Esophagus muscularis mucosa (tissue), 4 donors: ENCODE results near the gene TAS1R2. TPM values are rescaled to one million over a fixed set of nuclear protein-coding genes. Genes with fewer than 3 reads are reported as not detected.

Experiments used
- DNase-seq: peaks from one replicate; pipeline ENCODE4 v3.0.0-alpha.2; 2017; ENCODE audit errors: extremely low spot score
- H3K27ac ChIP-seq, 4 donors: fragments of 200-600 bp; sonication (generic); replicated peaks in 1 of 4; 1 replicate in 3 of 4; 2 replicates in 1 of 4; pipeline ENCODE4 v1.5.1; 2016 to 2019; ENCODE audit warnings: mild to moderate bottlenecking in 1 of 4
- H3K27me3 ChIP-seq, 4 donors: fragments of 200-600 bp; sonication (generic); one replicate each; pipeline versions ENCODE4 v1.5.1 to v1.6.0; 2016 to 2019
- H3K36me3 ChIP-seq, 4 donors: fragments of 200-600 bp; sonication (generic); one replicate each; pipeline ENCODE4 v1.5.1; 2016 to 2019
- H3K4me1 ChIP-seq, 4 donors: fragments of 200-600 bp; sonication (generic); one replicate each; pipeline ENCODE4 v1.5.1; 2016 to 2019
- H3K4me3 ChIP-seq, 4 donors: fragments of 200-600 bp; sonication (generic); 1 replicate in 2 of 4; 2 replicates in 2 of 4; pipeline ENCODE4 v1.5.1; 2016 to 2019; ENCODE audit warnings: mild to moderate bottlenecking in 4 of 4, moderate library complexity in 1 of 4
- H3K9me3 ChIP-seq, 4 donors: fragments of 200-600 bp; sonication (generic); 1 replicate in 3 of 4; 2 replicates in 1 of 4; pipeline ENCODE4 v1.5.1; 2016 to 2019
- EP300 ChIP-seq: sonication (generic); formaldehyde crosslinking; IDR thresholded peaks from one replicate; pipeline ENCODE4 v1.6.1; 2017; ENCODE audit warnings: antibody characterized with exemption
- POLR2A ChIP-seq: fragments of 450-650 bp; IDR thresholded peaks from one replicate; pipeline ENCODE4 v1.6.1; 2017; ENCODE audit warnings: antibody characterized with exemption, moderate library complexity, mild to moderate bottlenecking, low read depth
- POLR2AphosphoS5 ChIP-seq, 2 donors: sonication (generic); formaldehyde crosslinking; IDR thresholded peaks; one replicate each; pipeline ENCODE4 v1.6.1; 2017; ENCODE audit warnings: antibody characterized with exemption in 2 of 2
- WGBS: methylation state at CpG from one replicate; pipeline ENCODE4 v1.1.5; 2018; 5-methylcytosine and 5-hydroxymethylcytosine counted together
- intact Hi-C: fragments of 100-400 bp; cut with DNase I; formaldehyde crosslinking; loops from one replicate; pipeline ENCODE4 v1.15.1; 2023
- small RNA-seq, 3 donors: library from RNA; depleted of rRNA; stranded (forward); fragments of <200 nt; gene quantifications; one replicate each; pipeline ENCODE3, GENCODE V24; 2016
- total RNA-seq, 4 donors: library from RNA; depleted of rRNA; stranded (reverse); fragments of >200 nt; gene quantifications; one replicate each; pipeline versions ENCODE4 v1.1.0 to v1.2.1, GENCODE V29; 2016
- TF ChIP-seq, protein P1 (sequence below), 3 experiments: fragments of 200-600 bp in 2 of 3; fragments of 450-650 bp in 1 of 3; sonication (generic) in 2 of 3; IDR thresholded peaks; one replicate each; pipeline ENCODE4 v1.5.1; 2017 to 2019; ENCODE audit warnings: antibody characterized with exemption in 3 of 3, mild to moderate bottlenecking in 2 of 3, moderate library complexity in 1 of 3

TAS1R2 gene
- total RNA-seq, 4 donors from 2014 or later: not detected

DNA sequence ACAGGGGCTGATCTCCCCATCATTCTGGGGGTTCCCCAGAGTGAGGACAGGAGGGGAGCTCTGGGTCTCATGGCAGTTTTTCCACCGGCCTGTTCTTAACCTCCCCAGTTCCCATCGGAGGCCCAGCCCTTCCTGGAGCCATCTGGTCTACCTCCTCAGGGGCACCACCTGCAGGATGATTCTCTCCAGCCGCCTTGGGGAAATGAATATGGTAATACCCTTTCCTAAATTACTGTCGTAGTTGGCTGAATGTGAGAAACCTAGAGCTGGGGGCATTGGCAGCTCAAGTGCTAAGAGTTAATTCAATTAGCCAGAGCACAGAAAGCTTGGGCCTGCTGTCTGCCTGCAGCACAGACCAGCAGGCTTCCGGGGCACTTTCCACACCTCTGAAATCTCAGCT is 64.9 kb downstream of the TAS1R2 start:
- H3K27ac ChIP-seq: no peak overlapping the region
- WGBS: 50% methylated on average over 5 of the region's 5 CpGs
- no peak for DNase-seq
- H3K27me3 ChIP-seq: peaks cover 0 to 74% (median 0%) of the 10 kb centered on the region in 4 donors
- no peaks in the 10 kb centered on the region for H3K4me1 ChIP-seq
- H3K36me3 ChIP-seq: no peaks in the 10 kb centered on the region
- intact Hi-C loops: no loop called here
- H3K9me3 ChIP-seq: peaks cover 0 to 12% (median 7%) of the 10 kb centered on the region in 4 donors
- TF ChIP-seq EP300: no peak
- no peak for TF ChIP-seq POLR2A
- no peak for TF ChIP-seq POLR2AphosphoS5 (IDR thresholded peaks at IDR 0.05)
- TF ChIP-seq, protein P1, sequence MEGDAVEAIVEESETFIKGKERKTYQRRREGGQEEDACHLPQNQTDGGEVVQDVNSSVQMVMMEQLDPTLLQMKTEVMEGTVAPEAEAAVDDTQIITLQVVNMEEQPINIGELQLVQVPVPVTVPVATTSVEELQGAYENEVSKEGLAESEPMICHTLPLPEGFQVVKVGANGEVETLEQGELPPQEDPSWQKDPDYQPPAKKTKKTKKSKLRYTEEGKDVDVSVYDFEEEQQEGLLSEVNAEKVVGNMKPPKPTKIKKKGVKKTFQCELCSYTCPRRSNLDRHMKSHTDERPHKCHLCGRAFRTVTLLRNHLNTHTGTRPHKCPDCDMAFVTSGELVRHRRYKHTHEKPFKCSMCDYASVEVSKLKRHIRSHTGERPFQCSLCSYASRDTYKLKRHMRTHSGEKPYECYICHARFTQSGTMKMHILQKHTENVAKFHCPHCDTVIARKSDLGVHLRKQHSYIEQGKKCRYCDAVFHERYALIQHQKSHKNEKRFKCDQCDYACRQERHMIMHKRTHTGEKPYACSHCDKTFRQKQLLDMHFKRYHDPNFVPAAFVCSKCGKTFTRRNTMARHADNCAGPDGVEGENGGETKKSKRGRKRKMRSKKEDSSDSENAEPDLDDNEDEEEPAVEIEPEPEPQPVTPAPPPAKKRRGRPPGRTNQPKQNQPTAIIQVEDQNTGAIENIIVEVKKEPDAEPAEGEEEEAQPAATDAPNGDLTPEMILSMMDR (IDR thresholded peaks at IDR 0.05): no peak
- H3K4me3 ChIP-seq: no peak overlapping the region

DNA sequence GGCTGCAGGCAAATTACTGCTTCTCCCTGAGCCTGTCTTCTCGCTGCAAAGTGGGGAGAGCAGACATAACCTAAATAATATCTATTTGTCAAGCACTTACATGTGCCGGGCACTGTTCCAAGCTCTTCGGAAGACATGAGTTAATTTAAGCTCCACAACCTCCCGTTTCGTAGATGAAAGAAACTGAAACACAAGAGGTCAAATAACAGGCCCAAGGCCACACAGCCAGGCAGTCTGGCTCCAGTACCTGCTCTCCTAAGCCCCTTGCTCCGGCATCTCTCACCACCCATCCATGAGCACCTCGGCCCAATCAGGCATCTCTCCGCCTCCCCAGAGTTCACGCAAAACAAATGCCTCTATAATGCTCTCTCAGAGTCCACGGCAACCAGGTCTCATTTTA is 65.4 kb downstream of the TAS1R2 start:
- TF ChIP-seq POLR2A (no peak), EP300 (no peak), POLR2AphosphoS5 (IDR thresholded peaks at IDR 0.05) (no peak)
- TF ChIP-seq, protein P1 (IDR thresholded peaks at IDR 0.05): no peak
- intact Hi-C loops: no loop called here
- Histone ChIP-seq H3K27ac (no peak overlapping the region), H3K4me1 (no peaks in the 10 kb centered on the region), H3K4me3 (no peak overlapping the region), H3K27me3 (peaks cover 0 to 73% (median 0%) of the 10 kb centered on the region in 4 donors), H3K36me3 (no peaks in the 10 kb centered on the region), H3K9me3 (peaks cover 0 to 12% (median 7%) of the 10 kb centered on the region in 4 donors)
- DNase-seq: no peak
- WGBS: 44% methylated on average over 10 of the region's 10 CpGs

DNA sequence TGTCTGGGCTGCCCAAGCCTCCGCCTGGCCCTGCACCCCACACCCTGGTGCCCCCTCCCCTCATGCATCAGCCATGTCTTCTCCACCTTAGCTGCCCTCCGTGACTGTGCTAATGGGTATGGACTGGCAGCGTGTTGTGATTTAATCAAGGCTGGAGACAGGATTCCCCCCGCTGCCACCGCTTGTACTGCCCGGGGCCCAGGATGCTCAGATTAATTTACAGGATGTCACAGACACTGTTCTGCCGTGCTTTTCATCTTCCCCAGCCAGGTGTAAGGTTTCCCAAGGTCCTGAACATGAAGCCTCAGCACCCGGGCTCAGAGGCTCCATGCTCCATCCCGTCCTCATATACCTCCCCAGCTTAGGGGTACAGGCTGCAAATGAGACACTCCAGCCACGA is 66.3 kb downstream of the TAS1R2 start:
- no peaks in the 10 kb centered on the region for H3K4me1 ChIP-seq
- DNase-seq: no peak
- peaks cover 0 to 69% (median 0%) of the 10 kb centered on the region in 4 donors for H3K27me3 ChIP-seq
- no peak overlapping the region for H3K4me3 ChIP-seq
- H3K27ac ChIP-seq: no peak overlapping the region
- H3K9me3 ChIP-seq: peaks cover 0 to 12% (median 7%) of the 10 kb centered on the region in 4 donors
- intact Hi-C loops: no loop called here
- TF ChIP-seq POLR2A (no peak), EP300 (no peak), POLR2AphosphoS5 (IDR thresholded peaks at IDR 0.05) (no peak)
- TF ChIP-seq, protein P1 (IDR thresholded peaks at IDR 0.05): no peak
- H3K36me3 ChIP-seq: no peaks in the 10 kb centered on the region
- 74% methylated on average over 10 of the region's 10 CpGs for WGBS

DNA sequence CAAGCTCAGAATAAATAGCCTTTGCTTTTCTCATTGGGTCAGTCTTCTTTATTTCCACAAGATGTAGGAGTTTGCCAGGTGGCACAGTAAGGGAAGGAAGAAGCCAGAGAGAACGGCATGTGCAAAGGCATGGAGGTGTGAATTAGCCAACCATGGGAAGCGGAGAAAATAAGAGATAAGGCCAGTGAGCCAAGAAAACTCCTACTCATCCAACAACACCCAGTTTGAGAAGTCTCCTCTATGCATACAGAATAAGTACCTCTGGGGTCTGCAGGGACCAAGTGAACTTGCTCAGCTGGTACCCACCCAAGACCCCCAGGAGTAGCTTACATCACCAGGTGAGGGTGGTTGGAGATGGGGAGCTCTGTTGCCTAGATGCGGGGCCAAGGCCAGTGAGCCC is 66.7 kb downstream of the TAS1R2 start:
- H3K9me3 ChIP-seq: peaks cover 0 to 12% (median 7%) of the 10 kb centered on the region in 4 donors
- 100% methylated on average over 3 of the region's 3 CpGs for WGBS
- peaks cover 0 to 71% (median 0%) of the 10 kb centered on the region in 4 donors for H3K27me3 ChIP-seq
- no peak overlapping the region for H3K27ac ChIP-seq
- TF ChIP-seq, protein P1 (IDR thresholded peaks at IDR 0.05): no peak
- no peak for TF ChIP-seq POLR2AphosphoS5 (IDR thresholded peaks at IDR 0.05)
- no peak for TF ChIP-seq POLR2A
- TF ChIP-seq EP300: no peak
- H3K36me3 ChIP-seq: no peaks in the 10 kb centered on the region
- no peak for DNase-seq
- intact Hi-C loops: no loop called here
- H3K4me3 ChIP-seq: no peak overlapping the region
- no peaks in the 10 kb centered on the region for H3K4me1 ChIP-seq

Small RNA genes lying within 50 kb of the gene (small RNA-seq; reads per million reads assigned to genes)
- gene MIR1290 (0 reads per million in 3 donors), gene MIR4695 (0 reads per million in 3 donors)

Other genes with a start within 250 kb of the TAS1R2 start
- gene PAX7, start 228.8 kb downstream of the TAS1R2 start, total RNA-seq: not detected
- 10 to 100 TPM; 25.1 to 29.5 (median 27.2) TPM for gene ALDH4A1, start 42.9 kb upstream of the TAS1R2 start, total RNA-seq
- gene IFFO2, start 97.0 kb upstream of the TAS1R2 start, total RNA-seq: 10 to 100 TPM in 3 of 4 donors, 1 to 10 TPM in 1; 9.6 to 40.3 (median 16.3) TPM